H54 (cell line): ENCODE data around the gene TRANK1.

Experiments used
- DNase-seq: peaks from one replicate; pipeline ENCODE4 v3.0.0; 2011; ENCODE audit warnings: low spot score, mixed read lengths; ENCODE audit not compliant: insufficient read length
- FAIRE-seq: peaks from 3 replicates; lab custom pipeline; 2011; peaks lifted over from hg19 to GRCh38; lab: Jason Lieb, UNC
- POLR2A ChIP-seq: IDR thresholded peaks from 2 replicates; pipeline ENCODE4 v1.6.1; 2011; ENCODE audit warnings: low read depth, mild to moderate bottlenecking, low read length

The TRANK1 gene

GRCh38 chr3:36846406-36846805 lies 98.4 kb downstream of the TRANK1 start:
- DNase-seq, result no peak
- no peak for TF ChIP-seq POLR2A
- no peak for FAIRE-seq

DNA sequence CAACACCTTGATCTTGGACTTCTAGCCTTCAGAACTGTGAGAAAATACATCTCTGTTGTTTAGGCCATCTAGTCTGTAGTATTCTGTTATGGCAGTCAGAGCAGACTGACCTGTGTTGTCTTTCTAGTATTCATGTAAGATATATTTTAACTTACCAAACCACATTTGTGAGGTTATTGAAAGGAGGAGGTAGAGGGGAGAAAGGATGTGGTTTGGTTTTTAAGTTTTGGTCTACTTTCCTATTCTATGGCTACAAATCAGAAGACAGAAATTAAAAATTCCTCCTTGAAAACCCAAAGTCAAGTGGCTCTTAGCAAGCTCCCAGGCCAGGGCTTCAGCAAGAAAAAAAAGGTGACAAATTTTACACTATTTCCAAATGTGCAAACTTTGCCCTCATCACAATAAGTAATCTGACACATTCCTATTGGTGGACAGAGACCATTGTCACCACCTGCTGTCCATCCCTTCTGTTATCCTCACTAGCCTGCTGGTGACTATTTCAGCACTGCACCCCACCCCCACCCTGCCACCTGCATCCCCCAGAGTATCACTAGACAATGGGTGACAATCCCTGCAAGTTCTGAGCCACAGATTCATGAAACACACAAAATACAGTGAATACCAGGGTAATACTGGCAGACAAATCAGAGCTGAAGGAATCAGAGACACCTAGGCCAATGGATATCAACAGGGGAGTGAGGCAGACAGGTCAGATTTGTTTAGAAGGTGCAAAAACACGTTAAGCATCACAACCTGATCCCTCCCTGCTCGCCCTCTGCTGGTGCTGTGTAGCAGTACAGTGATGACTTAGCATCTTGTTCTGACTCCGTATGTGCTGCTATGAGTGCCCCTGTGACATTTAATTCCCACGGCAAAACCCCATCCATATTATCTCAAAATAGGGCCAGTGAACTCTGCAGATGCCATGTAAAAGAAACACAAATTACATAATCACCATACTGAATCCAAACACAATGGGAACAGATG lies 101.5 kb downstream of the TRANK1 start:
- FAIRE-seq, result no peak
- peak; percentile 9 for DNase-seq
- no peak for TF ChIP-seq POLR2A

DNA sequence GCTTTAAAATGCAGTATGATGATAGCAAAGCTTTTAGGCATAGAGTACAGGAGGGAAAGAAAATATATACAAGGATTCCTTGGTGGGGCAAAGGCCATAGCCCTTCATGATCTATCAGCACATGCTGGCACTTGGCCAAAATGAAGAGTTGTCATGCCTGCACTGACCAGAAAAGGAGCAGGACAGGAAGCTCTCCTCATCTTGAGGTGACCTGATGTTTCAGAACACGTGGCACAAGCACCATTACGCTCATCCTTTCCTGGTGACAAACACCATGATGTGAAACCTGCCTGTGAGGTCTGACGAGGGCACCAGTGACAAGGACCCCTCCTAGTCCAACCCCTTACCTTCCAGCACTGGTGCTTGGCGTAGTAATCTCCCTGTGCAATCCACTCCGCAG lies 102.6 kb downstream of the TRANK1 start:
- FAIRE-seq, result no peak
- no peak for TF ChIP-seq POLR2A
- DNase-seq, result no peak

- no peak for DNase-seq
- no peak for TF ChIP-seq POLR2A
- FAIRE-seq, result no peak
Observed at GRCh38 chr3:36840453-36840921, 104.4 kb downstream of the TRANK1 start.

DNA sequence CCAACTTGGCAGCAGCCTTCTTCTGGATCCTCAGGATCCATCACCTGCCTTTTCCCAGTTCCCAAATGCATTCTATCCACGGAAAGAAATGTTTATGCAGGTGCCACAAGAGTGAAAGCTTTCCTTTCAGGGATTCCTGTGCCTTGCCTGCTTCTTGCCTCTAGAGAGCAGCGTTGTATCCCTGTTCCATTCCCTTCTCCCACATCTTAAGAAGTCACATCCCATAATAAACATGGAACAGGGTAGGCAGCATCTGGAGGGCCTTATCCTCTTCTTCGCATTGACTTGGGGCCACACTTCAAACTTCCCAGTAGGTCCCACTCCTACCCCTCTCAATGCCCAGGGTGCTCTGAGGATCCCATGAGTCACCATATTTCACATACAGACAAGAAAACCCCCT lies 107.8 kb downstream of the TRANK1 start:
- DNase-seq (no peak), FAIRE-seq (no peak)
- no peak for TF ChIP-seq POLR2A

DNA sequence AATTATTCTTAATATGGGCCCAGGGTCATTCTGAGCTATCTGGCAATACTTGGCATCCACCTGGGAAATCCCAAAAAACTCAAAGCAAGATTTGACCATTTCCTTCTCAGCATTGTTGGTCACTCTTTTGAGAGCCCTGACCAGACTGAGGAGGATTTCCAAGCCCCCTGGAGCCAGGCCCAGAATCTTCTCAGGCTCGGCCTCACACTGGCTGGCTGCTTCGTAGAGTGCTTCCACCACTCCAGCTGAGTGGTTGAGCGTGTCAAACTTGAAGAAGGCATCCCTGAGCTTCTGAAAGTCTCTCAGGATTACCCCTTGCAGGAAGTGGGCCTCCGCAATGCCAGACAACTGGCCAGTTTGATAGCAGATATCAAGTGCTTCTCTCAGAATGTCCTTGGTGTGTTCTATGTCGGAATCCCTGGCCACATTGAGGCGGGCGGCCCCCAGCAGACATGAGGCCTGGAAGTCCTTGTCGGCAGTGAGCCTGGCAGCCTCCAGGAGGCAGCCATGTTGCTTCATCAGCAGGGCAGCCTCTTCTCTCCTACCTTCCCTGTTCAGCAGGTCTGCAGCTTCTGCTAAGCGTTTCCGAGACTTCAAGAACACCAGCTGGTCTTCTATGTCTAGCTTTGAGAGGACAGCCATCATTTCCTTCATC lies 111.6 kb downstream of the TRANK1 start:
- FAIRE-seq, result no peak

DNA sequence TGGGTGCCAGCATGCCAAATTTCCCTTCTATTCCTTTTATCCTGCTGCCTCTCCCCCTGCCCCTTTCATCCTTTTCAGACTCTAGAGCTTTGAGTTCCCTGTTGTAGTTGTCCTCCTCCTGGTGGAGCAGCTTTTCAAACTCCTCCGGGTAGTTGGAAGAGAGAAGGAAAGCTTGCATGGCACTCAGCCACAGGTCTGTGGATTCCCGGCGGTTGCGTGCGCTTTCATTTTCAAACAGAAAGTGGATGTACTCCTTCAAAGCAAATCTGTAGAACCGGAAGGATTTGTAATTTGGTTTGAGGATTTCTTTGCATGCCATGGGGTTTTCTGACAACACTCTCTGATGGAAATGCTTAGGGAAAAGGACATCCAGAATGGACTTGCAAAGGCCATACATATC lies 112.4 kb downstream of the TRANK1 start:
- no peak for DNase-seq
- TF ChIP-seq POLR2A, result no peak
- FAIRE-seq, result no peak

More for the DNA sequence above, 111.6 kb downstream of the TRANK1 start:
- TF ChIP-seq POLR2A, result no peak
- DNase-seq, result no peak

GRCh38 chr3:36827133-36827532 lies 117.7 kb downstream of the TRANK1 start:
- FAIRE-seq, result no peak

GRCh38 chr3:36826240-36826639 lies 118.6 kb downstream of the TRANK1 start:
- no peak for DNase-seq
- FAIRE-seq, result no peak
- no peak for TF ChIP-seq POLR2A

More at GRCh38 chr3:36827133-36827532, 117.7 kb downstream of the TRANK1 start:
- DNase-seq, result no peak
- no peak for TF ChIP-seq POLR2A

GRCh38 chr3:36824443-36824842 lies 120.4 kb downstream of the TRANK1 start:
- no peak for TF ChIP-seq POLR2A
- DNase-seq, result no peak

DNA sequence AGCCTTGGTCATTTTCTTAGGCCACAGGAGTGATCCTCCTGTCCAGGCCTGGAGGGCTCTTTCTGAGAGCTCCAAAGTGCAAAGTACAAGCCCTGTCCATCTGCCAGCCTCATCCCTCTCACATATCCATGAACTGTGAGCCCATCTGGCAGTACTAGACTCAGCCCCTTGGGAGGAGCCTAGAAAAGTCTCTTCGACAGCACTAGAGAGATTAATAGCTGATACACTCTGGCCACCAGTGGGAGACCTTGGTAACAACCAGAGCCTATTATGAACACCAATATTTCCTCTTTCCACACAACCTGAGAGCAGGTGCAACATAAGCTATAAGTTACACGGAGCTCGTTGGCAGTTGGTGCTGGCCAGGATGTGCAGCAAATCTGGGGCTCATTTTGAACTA lies 121.0 kb downstream of the TRANK1 start:
- TF ChIP-seq POLR2A, result no peak
- no peak for FAIRE-seq
- DNase-seq, result no peak

More at GRCh38 chr3:36824443-36824842, 120.4 kb downstream of the TRANK1 start:
- FAIRE-seq, result no peak

DNA sequence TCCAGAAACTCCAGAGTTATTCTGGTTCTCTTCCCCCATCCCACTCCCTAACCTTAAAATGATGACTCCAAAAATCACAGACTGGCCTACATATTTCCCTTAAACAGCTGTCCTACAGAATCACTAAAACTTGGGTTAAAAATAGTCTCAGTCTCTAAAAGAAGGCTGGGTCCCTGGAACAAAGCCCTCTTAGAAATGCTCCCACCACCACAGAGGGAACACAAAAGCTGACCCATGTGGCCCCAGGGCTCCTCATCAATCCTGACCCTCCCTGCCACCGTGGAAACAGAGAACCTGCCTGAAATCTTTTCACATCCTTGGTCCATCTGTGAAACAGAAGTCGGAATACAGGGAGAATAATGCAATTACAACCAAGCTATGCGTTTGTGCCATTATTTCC lies 124.8 kb downstream of the TRANK1 start:
- DNase-seq (no peak), FAIRE-seq (no peak)
- TF ChIP-seq POLR2A, result no peak

DNA sequence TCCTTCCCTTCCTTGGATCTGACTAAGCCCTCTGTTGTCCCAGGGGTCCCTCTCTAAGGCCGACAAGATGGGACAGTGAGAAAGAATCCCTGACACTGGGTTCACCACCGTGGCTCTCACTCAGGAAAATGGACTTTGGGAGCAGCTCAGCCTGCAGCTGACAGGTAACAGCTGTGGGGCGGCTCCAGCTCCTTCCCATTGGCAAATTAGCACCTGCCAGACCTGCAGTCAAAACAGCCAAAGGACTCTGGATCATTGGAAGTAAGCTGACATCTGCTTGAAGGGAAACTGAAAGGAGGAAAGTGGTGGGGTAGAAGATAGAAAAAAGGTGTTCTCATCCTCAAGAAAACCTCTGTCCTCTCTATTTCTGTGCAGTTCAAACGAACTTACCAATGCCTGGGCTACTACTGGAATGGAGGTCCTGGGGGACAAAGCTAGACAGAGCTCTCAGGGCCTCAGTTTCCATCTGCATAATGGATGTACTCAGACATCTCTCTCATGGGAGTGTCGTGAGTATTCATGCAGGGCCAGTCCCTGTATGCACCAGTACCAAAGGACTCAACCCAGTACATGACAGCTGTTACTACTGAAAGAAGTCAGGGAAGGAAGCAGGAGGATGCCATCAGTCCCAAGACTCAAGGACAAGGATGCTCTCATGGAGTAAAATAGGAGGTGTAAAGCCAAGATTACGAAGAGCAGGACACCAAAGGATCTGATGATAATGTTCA lies 126.9 kb downstream of the TRANK1 start:
- DNase-seq (no peak), FAIRE-seq (no peak)
- no peak for TF ChIP-seq POLR2A
